SHP77 (cell line): Measurements from ENCODE around the gene PCDHGA1.
"Not testable (repeated sequence)": the region's sequence is repeated elsewhere in the genome, so short reads cannot be mapped to it uniquely, and the experiment has no call there.

Experiments
- DNase-seq, 2 experiments: peaks; one replicate each; lab custom pipeline; 2025; lab: John Stamatoyannopoulos, UW

Gene PCDHGA1

GRCh38 chr5:141412854-141413539 is 82.7 kb downstream of the PCDHGA1 start, which contains the start of gene PCDHGA10:
PCDHGA10 (plus strand) TSS chr5:141412987; CDS start chr5:141413176, 189 bp downstream.
- DNase-seq, result peak; percentile 67 to 69

- no peak for DNase-seq
These were observed 83.3 kb downstream of the PCDHGA1 start for GRCh38 chr5:141413540-141414069.

GRCh38 chr5:141414548-141415274 is 84.4 kb downstream of the PCDHGA1 start:
- DNase-seq, result not testable (repeated sequence)

GRCh38 chr5:141415275-141415618 is 84.9 kb downstream of the PCDHGA1 start:
- not testable (repeated sequence) for DNase-seq

GRCh38 chr5:141417494-141418172 is 87.3 kb downstream of the PCDHGA1 start, which contains the start of gene PCDHGB7:
PCDHGB7 (plus strand) TSS chr5:141417677; CDS start chr5:141417860, 183 bp downstream.
- DNase-seq, result peak; percentile 9 to 31

GRCh38 chr5:141419074-141419880 is 89.0 kb downstream of the PCDHGA1 start:
- DNase-seq, result no peak

- no peak for DNase-seq
These were observed 90.7 kb downstream of the PCDHGA1 start, which contains the start of gene PCDHGA11 for GRCh38 chr5:141420855-141421488. PCDHGA11 (plus strand) TSS chr5:141421051; CDS start chr5:141421228, 177 bp downstream.

GRCh38 chr5:141421489-141421855 is 91.2 kb downstream of the PCDHGA1 start:
- DNase-seq, result no peak

- no peak for DNase-seq
These were observed 92.5 kb downstream of the PCDHGA1 start for GRCh38 chr5:141422742-141423291.

GRCh38 chr5:141427783-141428426 is 97.6 kb downstream of the PCDHGA1 start:
- DNase-seq, result no peak

GRCh38 chr5:141430332-141431113 is 100.2 kb downstream of the PCDHGA1 start, which contains the start of gene PCDHGA12:
PCDHGA12 (plus strand) TSS chr5:141430507; CDS start chr5:141430760, 253 bp downstream.
- DNase-seq, result no peak

GRCh38 chr5:141431286-141431685 is 101.0 kb downstream of the PCDHGA1 start:
- no peak for DNase-seq

- DNase-seq, result not testable (repeated sequence)
These were observed 102.0 kb downstream of the PCDHGA1 start for GRCh38 chr5:141432308-141432707.

- not testable (repeated sequence) for DNase-seq
These were observed 102.4 kb downstream of the PCDHGA1 start for GRCh38 chr5:141432726-141433125.

- DNase-seq, result no peak
These were observed 103.7 kb downstream of the PCDHGA1 start for GRCh38 chr5:141434006-141434405.

GRCh38 chr5:141437221-141437620 is 106.9 kb downstream of the PCDHGA1 start:
- DNase-seq, result no peak

GRCh38 chr5:141439411-141440141 is 109.3 kb downstream of the PCDHGA1 start:
- DNase-seq, result no peak

- no peak for DNase-seq
These were observed 110.0 kb downstream of the PCDHGA1 start for GRCh38 chr5:141440341-141440740.
